ENCODE results near the gene CLDND2.

GRCh38 chr19:51331716-51332115 is 37.1 kb downstream of the CLDND2 start:
- no peak for TF ChIP-seq CTCF (IDR thresholded peaks at IDR 0.05)
- TF ChIP-seq EP300 (IDR thresholded peaks at IDR 0.05) = no peak
- no peak for TF ChIP-seq POLR2AphosphoS5 (IDR thresholded peaks at IDR 0.05)
- TF ChIP-seq POLR2A (IDR thresholded peaks at IDR 0.05) = no peak
